Esophagus muscularis mucosa (tissue), 4 donors: ENCODE results near the gene RPS14. TPM values are rescaled to one million over a fixed set of nuclear protein-coding genes. Genes with fewer than 3 reads are reported as not detected.

Source experiments
- DNase-seq: peaks from one replicate; pipeline ENCODE4 v3.0.0-alpha.2; 2017; ENCODE audit errors: extremely low spot score
- H3K27ac ChIP-seq, 4 donors: fragments of 200-600 bp; sonication (generic); replicated peaks in 1 of 4; 1 replicate in 3 of 4; 2 replicates in 1 of 4; pipeline ENCODE4 v1.5.1; 2016 to 2019; ENCODE audit warnings: mild to moderate bottlenecking in 1 of 4
- H3K27me3 ChIP-seq, 4 donors: fragments of 200-600 bp; sonication (generic); one replicate each; pipeline versions ENCODE4 v1.5.1 to v1.6.0; 2016 to 2019
- H3K36me3 ChIP-seq, 4 donors: fragments of 200-600 bp; sonication (generic); one replicate each; pipeline ENCODE4 v1.5.1; 2016 to 2019
- H3K4me1 ChIP-seq, 4 donors: fragments of 200-600 bp; sonication (generic); one replicate each; pipeline ENCODE4 v1.5.1; 2016 to 2019
- H3K4me3 ChIP-seq, 4 donors: fragments of 200-600 bp; sonication (generic); 1 replicate in 2 of 4; 2 replicates in 2 of 4; pipeline ENCODE4 v1.5.1; 2016 to 2019; ENCODE audit warnings: mild to moderate bottlenecking in 4 of 4, moderate library complexity in 1 of 4
- H3K9me3 ChIP-seq, 4 donors: fragments of 200-600 bp; sonication (generic); 1 replicate in 3 of 4; 2 replicates in 1 of 4; pipeline ENCODE4 v1.5.1; 2016 to 2019
- EP300 ChIP-seq: sonication (generic); formaldehyde crosslinking; IDR thresholded peaks from one replicate; pipeline ENCODE4 v1.6.1; 2017; ENCODE audit warnings: antibody characterized with exemption
- POLR2A ChIP-seq: fragments of 450-650 bp; IDR thresholded peaks from one replicate; pipeline ENCODE4 v1.6.1; 2017; ENCODE audit warnings: antibody characterized with exemption, moderate library complexity, mild to moderate bottlenecking, low read depth
- POLR2AphosphoS5 ChIP-seq, 2 donors: sonication (generic); formaldehyde crosslinking; IDR thresholded peaks; one replicate each; pipeline ENCODE4 v1.6.1; 2017; ENCODE audit warnings: antibody characterized with exemption in 2 of 2
- WGBS: methylation state at CpG from one replicate; pipeline ENCODE4 v1.1.5; 2018; 5-methylcytosine and 5-hydroxymethylcytosine counted together
- intact Hi-C: fragments of 100-400 bp; cut with DNase I; formaldehyde crosslinking; loops from one replicate; pipeline ENCODE4 v1.15.1; 2023
- total RNA-seq, 4 donors: library from RNA; depleted of rRNA; stranded (reverse); fragments of >200 nt; gene quantifications; one replicate each; pipeline versions ENCODE4 v1.1.0 to v1.2.1, GENCODE V29; 2016
- TF ChIP-seq, protein P1 (sequence below), 3 experiments: fragments of 200-600 bp in 2 of 3; fragments of 450-650 bp in 1 of 3; sonication (generic) in 2 of 3; IDR thresholded peaks; one replicate each; pipeline ENCODE4 v1.5.1; 2017 to 2019; ENCODE audit warnings: antibody characterized with exemption in 3 of 3, mild to moderate bottlenecking in 2 of 3, moderate library complexity in 1 of 3

The RPS14 gene
- total RNA-seq = 1,000 to 10,000 TPM; 1,492 to 3,727 (median 2,626) TPM

DNA sequence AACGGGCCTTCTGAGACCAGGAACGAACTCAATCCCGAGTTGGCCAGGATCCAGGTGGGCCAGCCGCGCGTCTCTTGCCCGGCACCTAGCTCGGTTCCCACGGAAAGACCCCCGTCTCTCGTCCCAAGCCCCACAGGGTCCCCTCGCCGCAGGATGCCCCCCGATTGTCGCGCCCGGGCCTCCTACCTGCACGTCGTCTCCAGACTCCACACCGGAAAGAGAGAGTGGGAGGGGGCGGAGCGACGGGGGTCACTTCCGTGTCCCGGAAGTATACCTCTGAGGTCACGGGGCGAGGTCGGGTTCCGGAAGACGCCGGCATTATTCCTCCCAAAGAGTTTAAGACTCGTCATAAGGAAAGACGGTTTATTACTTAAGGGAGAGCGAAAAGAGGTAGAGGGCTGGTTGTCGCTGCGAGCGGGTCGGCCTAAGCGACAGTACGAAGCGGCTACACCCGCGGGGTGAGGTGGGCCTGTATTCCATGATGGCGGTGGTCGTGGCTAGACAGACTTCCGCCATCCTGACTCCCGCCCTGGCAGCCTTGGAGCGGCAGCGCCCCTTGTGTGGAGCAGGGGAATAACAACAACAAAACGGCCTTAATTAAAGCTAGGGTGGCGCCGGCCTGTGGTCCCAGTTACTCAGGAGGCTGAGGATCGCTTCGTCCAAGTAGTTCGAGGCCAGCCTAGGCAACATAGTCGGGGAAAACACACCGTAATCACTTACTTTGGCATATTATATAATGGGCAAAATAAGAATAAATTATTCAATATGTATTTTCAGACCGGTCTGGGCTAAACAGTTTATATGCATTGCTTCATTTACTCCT is at the start of gene RPS14:
Gene RPS14, minus strand, starts transcription at position 223 of the 823 bp plus-strand sequence. CDS start 2,006 bp downstream, outside the sequence.
- Histone ChIP-seq H3K4me1 (peaks cover 13 to 43% (median 26%) of the 10 kb centered on the region in 4 donors), H3K4me3 (peak within 1 kb of the TSS; percentile 63 to 86 (median 72)), H3K36me3 (peaks cover 30 to 33% (median 31%) of the 10 kb centered on the region in 4 donors), H3K9me3 (peaks cover 0 to 6% (median 0%) of the 10 kb centered on the region in 4 donors), H3K27ac (peak within 1 kb of the TSS; percentile 88 to 95 (median 92)), H3K27me3 (no peaks in the 10 kb centered on the region)
- 9% methylated on average over 34 of the region's 58 CpGs for WGBS
- TF ChIP-seq, protein P1, sequence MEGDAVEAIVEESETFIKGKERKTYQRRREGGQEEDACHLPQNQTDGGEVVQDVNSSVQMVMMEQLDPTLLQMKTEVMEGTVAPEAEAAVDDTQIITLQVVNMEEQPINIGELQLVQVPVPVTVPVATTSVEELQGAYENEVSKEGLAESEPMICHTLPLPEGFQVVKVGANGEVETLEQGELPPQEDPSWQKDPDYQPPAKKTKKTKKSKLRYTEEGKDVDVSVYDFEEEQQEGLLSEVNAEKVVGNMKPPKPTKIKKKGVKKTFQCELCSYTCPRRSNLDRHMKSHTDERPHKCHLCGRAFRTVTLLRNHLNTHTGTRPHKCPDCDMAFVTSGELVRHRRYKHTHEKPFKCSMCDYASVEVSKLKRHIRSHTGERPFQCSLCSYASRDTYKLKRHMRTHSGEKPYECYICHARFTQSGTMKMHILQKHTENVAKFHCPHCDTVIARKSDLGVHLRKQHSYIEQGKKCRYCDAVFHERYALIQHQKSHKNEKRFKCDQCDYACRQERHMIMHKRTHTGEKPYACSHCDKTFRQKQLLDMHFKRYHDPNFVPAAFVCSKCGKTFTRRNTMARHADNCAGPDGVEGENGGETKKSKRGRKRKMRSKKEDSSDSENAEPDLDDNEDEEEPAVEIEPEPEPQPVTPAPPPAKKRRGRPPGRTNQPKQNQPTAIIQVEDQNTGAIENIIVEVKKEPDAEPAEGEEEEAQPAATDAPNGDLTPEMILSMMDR (IDR thresholded peaks at IDR 0.05) = peak; percentile 88 to 94 (median 93)
- TF ChIP-seq POLR2AphosphoS5 (IDR thresholded peaks at IDR 0.05) = peak; percentile 85 to 97
- TF ChIP-seq EP300 = no peak
- TF ChIP-seq POLR2A = peak; percentile 92
- DNase-seq = peak; percentile 99
- intact Hi-C loops = loop anchor here (10.0 kb wide), 1 partner anchor 315 kb away; no protein-coding TSS in a partner anchor

DNA sequence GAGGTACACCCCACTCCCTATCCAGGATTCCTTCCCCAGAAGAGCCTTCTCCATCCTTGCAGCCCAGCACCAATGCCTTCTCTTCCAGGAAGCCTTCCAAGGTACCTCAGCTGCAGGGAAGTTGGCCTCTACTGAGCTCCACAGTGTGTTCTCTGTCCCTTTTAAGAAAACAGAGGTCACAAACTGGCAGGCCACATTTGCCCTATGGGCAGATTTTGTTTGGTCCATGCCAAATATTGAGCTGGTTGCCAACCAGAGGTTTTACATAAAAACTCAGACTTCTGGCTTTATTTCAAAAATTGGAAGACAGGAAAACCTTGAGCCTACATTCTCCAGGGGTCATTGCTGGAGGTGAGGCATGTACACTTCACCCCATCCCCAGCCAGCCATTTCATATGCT is 49.4 kb upstream of the RPS14 start:
- H3K4me1 ChIP-seq = peaks cover 78 to 96% (median 87%) of the 10 kb centered on the region in 4 donors
- intact Hi-C loops = no loop called here
- H3K4me3 ChIP-seq = no peak overlapping the region
- H3K27ac ChIP-seq = peak overlapping the region; percentile 66 to 77 (median 72)
- DNase-seq = no peak
- H3K36me3 ChIP-seq = no peaks in the 10 kb centered on the region
- no peaks in the 10 kb centered on the region for H3K9me3 ChIP-seq
- no peaks in the 10 kb centered on the region for H3K27me3 ChIP-seq
- TF ChIP-seq POLR2A = no peak
- no peak for TF ChIP-seq POLR2AphosphoS5 (IDR thresholded peaks at IDR 0.05)
- TF ChIP-seq, protein P1 (IDR thresholded peaks at IDR 0.05) = no peak
- no peak for TF ChIP-seq EP300

DNA sequence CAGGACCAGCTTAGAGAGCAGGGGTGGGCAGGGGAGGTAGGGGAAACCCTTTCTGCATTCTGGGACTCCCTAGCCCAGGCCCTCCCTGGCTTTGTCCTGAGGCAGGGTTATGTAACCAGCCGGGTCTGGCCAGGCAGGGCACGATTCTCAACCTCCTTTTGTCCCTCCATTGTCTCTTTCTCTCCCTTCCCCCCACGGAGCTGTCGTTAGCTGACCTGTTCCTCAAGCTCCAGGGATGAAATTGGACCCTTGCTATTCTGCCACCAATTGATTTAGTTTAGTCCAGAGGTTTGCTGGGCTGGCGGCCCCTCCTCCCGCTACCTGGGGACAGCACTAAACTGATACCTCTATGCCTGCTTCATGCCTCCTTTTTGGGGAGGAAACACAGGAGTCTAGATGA is 49.0 kb upstream of the RPS14 start:
- WGBS = 46% methylated on average over 5 of the region's 6 CpGs
- intact Hi-C loops = no loop called here
- Histone ChIP-seq H3K36me3 (no peaks in the 10 kb centered on the region), H3K27me3 (no peaks in the 10 kb centered on the region), H3K4me3 (no peak overlapping the region), H3K4me1 (peaks cover 73 to 96% (median 86%) of the 10 kb centered on the region in 4 donors), H3K27ac (peak overlapping the region; percentile 66 to 77 (median 72)), H3K9me3 (no peaks in the 10 kb centered on the region)
- TF ChIP-seq, protein P1 (IDR thresholded peaks at IDR 0.05) = no peak
- TF ChIP-seq POLR2A = no peak
- TF ChIP-seq EP300 = no peak
- TF ChIP-seq POLR2AphosphoS5 (IDR thresholded peaks at IDR 0.05) = no peak
- no peak for DNase-seq

DNA sequence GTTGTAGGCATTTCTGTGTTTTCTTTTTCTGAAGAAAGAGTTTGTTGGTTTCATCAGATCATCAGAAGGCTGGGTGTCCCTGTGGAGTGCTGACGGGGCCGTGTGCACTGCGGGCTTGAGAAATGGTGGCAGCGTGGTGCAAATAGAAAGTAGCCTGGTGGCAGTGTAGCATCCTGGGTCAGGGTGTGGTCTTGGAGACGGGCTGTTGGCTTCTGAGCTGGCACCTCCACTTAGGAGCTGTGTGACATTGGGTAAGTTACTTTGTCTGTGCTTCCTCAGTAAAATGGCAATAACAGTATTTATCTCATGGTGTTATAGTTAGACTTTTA is 48.4 kb upstream of the RPS14 start:
- H3K36me3 ChIP-seq = no peaks in the 10 kb centered on the region
- H3K4me3 ChIP-seq = no peak overlapping the region
- 77% methylated on average over 5 of the region's 5 CpGs for WGBS
- intact Hi-C loops = no loop called here
- no peak for TF ChIP-seq POLR2AphosphoS5 (IDR thresholded peaks at IDR 0.05)
- TF ChIP-seq POLR2A = no peak
- TF ChIP-seq, protein P1 (IDR thresholded peaks at IDR 0.05) = no peak
- no peak for TF ChIP-seq EP300
- no peaks in the 10 kb centered on the region for H3K9me3 ChIP-seq
- H3K27me3 ChIP-seq = no peaks in the 10 kb centered on the region
- peaks cover 70 to 96% (median 86%) of the 10 kb centered on the region in 4 donors for H3K4me1 ChIP-seq
- peak overlapping the region; percentile 66 to 77 (median 72) for H3K27ac ChIP-seq
- DNase-seq = no peak
